Measurements from ENCODE around the gene GAL3ST2.
"Not testable (repeated sequence)": the region's sequence is repeated elsewhere in the genome, so short reads cannot be mapped to it uniquely, and the experiment has no call there.

DNA sequence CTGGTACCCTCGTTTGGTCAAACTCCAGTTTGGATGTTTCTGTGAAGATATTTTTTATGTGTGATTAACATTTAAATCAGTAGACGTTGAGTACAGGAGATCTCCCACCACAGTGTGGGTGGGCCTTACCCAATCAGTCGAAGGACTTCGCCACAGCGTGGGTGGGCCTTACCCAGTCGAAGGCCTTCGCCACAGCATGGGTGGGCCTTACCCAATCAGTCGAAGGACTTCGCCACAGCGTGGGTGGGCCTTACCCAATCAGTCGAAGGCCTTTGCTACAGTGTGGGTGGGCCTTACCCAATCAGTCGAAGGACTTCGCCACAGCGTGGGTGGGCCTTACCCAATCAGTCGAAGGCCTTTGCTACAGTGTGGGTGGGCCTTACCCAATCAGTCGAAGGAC lies 16.7 kb upstream of the GAL3ST2 start:
- TF ChIP-seq, protein P1, sequence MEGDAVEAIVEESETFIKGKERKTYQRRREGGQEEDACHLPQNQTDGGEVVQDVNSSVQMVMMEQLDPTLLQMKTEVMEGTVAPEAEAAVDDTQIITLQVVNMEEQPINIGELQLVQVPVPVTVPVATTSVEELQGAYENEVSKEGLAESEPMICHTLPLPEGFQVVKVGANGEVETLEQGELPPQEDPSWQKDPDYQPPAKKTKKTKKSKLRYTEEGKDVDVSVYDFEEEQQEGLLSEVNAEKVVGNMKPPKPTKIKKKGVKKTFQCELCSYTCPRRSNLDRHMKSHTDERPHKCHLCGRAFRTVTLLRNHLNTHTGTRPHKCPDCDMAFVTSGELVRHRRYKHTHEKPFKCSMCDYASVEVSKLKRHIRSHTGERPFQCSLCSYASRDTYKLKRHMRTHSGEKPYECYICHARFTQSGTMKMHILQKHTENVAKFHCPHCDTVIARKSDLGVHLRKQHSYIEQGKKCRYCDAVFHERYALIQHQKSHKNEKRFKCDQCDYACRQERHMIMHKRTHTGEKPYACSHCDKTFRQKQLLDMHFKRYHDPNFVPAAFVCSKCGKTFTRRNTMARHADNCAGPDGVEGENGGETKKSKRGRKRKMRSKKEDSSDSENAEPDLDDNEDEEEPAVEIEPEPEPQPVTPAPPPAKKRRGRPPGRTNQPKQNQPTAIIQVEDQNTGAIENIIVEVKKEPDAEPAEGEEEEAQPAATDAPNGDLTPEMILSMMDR (IDR thresholded peaks at IDR 0.05): not testable (repeated sequence)
- not testable (repeated sequence) for TF ChIP-seq POLR2AphosphoS5, POLR2A, EP300 (IDR thresholded peaks at IDR 0.05)

Data from gastroesophageal sphincter (tissue), 3 donors.